ENCODE data around the gene SIX4. TPM values are rescaled to one million over a fixed set of nuclear protein-coding genes. Genes with fewer than 3 reads are reported as not detected.

SIX4 gene
- total RNA-seq, 1 donor from 2014 or later, result 18.0 TPM

- TF ChIP-seq, protein P1, sequence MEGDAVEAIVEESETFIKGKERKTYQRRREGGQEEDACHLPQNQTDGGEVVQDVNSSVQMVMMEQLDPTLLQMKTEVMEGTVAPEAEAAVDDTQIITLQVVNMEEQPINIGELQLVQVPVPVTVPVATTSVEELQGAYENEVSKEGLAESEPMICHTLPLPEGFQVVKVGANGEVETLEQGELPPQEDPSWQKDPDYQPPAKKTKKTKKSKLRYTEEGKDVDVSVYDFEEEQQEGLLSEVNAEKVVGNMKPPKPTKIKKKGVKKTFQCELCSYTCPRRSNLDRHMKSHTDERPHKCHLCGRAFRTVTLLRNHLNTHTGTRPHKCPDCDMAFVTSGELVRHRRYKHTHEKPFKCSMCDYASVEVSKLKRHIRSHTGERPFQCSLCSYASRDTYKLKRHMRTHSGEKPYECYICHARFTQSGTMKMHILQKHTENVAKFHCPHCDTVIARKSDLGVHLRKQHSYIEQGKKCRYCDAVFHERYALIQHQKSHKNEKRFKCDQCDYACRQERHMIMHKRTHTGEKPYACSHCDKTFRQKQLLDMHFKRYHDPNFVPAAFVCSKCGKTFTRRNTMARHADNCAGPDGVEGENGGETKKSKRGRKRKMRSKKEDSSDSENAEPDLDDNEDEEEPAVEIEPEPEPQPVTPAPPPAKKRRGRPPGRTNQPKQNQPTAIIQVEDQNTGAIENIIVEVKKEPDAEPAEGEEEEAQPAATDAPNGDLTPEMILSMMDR (IDR thresholded peaks at IDR 0.05; ENCODE audit: unreplicated experiment), result no peak
- Mint-ChIP-seq H3K4me3 (no peak overlapping the region), H3K27ac (no peak overlapping the region), H3K36me3 (no peaks in the 10 kb centered on the region), H3K27me3 (ENCODE audit: low read depth) (no peaks in the 10 kb centered on the region), H3K4me1 (no peaks in the 10 kb centered on the region), H3K9me3 (no peaks in the 10 kb centered on the region)
- no peak for DNase-seq (ENCODE audit: low spot score in 2 of 2, unreplicated experiment in 2 of 2)
Observed at GRCh38 chr14:60707858-60708257, 16.3 kb downstream of the SIX4 start.

GRCh38 chr14:60705100-60705499 is 19.1 kb downstream of the SIX4 start:
- Mint-ChIP-seq H3K9me3 (peaks cover 16% of the 10 kb centered on the region), H3K36me3 (peaks cover 9% of the 10 kb centered on the region), H3K4me1 (no peaks in the 10 kb centered on the region), H3K27me3 (ENCODE audit: low read depth) (no peaks in the 10 kb centered on the region), H3K27ac (no peak overlapping the region), H3K4me3 (no peak overlapping the region)
- TF ChIP-seq, protein P1 (IDR thresholded peaks at IDR 0.05; ENCODE audit: unreplicated experiment), result no peak
- no peak for DNase-seq (ENCODE audit: low spot score in 2 of 2, unreplicated experiment in 2 of 2)

DNA sequence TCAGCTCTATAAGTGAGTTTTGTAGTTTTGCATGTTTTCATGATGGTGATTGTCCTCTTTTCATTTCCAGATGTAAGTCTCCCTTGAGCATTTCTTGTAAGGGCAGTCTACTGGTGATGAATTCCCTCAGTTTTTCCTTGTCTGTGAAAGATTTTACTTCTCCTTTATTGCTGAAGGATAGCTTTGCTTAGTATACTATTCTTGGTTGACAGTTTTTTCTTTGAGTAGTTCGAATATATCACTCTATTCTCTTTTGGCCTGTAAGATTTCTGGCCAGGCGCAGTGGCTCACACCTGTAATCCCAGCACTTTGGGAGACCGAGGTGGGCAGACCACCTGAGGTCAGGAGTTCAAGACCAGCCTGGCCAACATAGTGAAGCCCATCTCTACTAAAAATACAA is 23.6 kb downstream of the SIX4 start:
- Mint-ChIP-seq H3K4me1 (no peaks in the 10 kb centered on the region), H3K9me3 (peaks cover 42% of the 10 kb centered on the region), H3K27me3 (ENCODE audit: low read depth) (peaks cover 3% of the 10 kb centered on the region), H3K4me3 (no peak overlapping the region), H3K36me3 (peaks cover 9% of the 10 kb centered on the region), H3K27ac (no peak overlapping the region)
- DNase-seq (ENCODE audit: low spot score in 2 of 2, unreplicated experiment in 2 of 2), result no peak
- TF ChIP-seq, protein P1 (IDR thresholded peaks at IDR 0.05; ENCODE audit: unreplicated experiment), result no peak

- H3K9me3 Mint-ChIP-seq, result peaks cover 28% of the 10 kb centered on the region
- H3K27me3 Mint-ChIP-seq (ENCODE audit: low read depth), result peaks cover 5% of the 10 kb centered on the region
- TF ChIP-seq, protein P1 (IDR thresholded peaks at IDR 0.05; ENCODE audit: unreplicated experiment), result no peak
- no peaks in the 10 kb centered on the region for H3K4me1 Mint-ChIP-seq
- H3K4me3 Mint-ChIP-seq, result no peak overlapping the region
- DNase-seq (ENCODE audit: low spot score in 2 of 2, unreplicated experiment in 2 of 2), result no peak
- H3K36me3 Mint-ChIP-seq, result peaks cover under 1% of the 10 kb centered on the region
- H3K27ac Mint-ChIP-seq, result no peak overlapping the region
Observed at GRCh38 chr14:60695327-60695726, 28.8 kb downstream of the SIX4 start.

- Mint-ChIP-seq H3K36me3 (no peaks in the 10 kb centered on the region), H3K27ac (no peak overlapping the region), H3K4me3 (no peak overlapping the region), H3K27me3 (ENCODE audit: low read depth) (peaks cover 2% of the 10 kb centered on the region), H3K9me3 (peaks cover 2% of the 10 kb centered on the region), H3K4me1 (no peaks in the 10 kb centered on the region)
- no peak for DNase-seq (ENCODE audit: low spot score in 2 of 2, unreplicated experiment in 2 of 2)
- TF ChIP-seq, protein P1 (IDR thresholded peaks at IDR 0.05; ENCODE audit: unreplicated experiment), result no peak
Observed at GRCh38 chr14:60691383-60692113, 32.6 kb downstream of the SIX4 start.

Measured in mesothelial cell of epicardium (in vitro differentiated cells).